ENCODE measurements around the gene PODXL2. TPM values are rescaled to one million over a fixed set of nuclear protein-coding genes. Genes with fewer than 3 reads are reported as not detected.

The PODXL2 gene
- total and polyA plus RNA-seq, 2 experiments from 2014 or later, result 18.4 to 57.6 TPM

DNA sequence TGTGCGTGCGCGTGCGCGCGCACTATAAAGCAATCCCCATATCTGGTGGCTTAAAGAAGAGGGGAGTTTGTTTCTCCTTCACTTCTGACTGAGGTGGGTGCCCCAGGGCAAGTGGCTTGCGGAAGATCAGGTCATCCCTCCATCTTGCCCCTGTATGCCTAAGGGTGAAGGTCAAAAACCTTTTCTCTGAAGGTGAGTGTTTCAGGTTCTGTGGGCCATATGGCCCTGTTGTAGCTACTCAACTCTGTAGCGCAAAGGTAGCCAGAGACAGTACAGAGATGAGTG, 49.3 kb downstream of the PODXL2 start:
- Mint-ChIP-seq H3K36me3 (ENCODE audit: low read depth) (no peaks in the 10 kb centered on the region; the same call in 2 of the 3 replicates), H3K4me3 (no peak overlapping the region), H3K4me1 (peaks cover 22% of the 10 kb centered on the region), H3K27ac (no peak overlapping the region), H3K27me3 (ENCODE audit: insufficient read depth, low read depth, poor library complexity) (peaks cover 15% of the 10 kb centered on the region), H3K9me3 (peaks cover 5% of the 10 kb centered on the region; the same call in 2 of the 3 replicates)
- H3K27ac ChIP-seq (ENCODE audit: low read depth), result no peak overlapping the region
- H3K4me3 ChIP-seq, result no peak overlapping the region
- H3K4me1 ChIP-seq (ENCODE audit: insufficient read depth), result peaks cover 8% of the 10 kb centered on the region; the same call in 1 of the 2 replicates
- no peak for DNase-seq (ENCODE audit: low spot score)
- H3K79me2 ChIP-seq (replicated peaks; ENCODE audit: insufficient read depth), result no peaks in the 10 kb centered on the region
- H3K27me3 ChIP-seq (ENCODE audit: insufficient read depth), result no peaks in the 10 kb centered on the region
- H4K20me1 ChIP-seq (replicated peaks; ENCODE audit: insufficient read depth), result no peaks in the 10 kb centered on the region
- TF ChIP-seq EZH2 (IDR thresholded peaks at IDR 0.05; ENCODE audit: low read depth, unreplicated experiment), result no peak
- TF ChIP-seq, protein P1, sequence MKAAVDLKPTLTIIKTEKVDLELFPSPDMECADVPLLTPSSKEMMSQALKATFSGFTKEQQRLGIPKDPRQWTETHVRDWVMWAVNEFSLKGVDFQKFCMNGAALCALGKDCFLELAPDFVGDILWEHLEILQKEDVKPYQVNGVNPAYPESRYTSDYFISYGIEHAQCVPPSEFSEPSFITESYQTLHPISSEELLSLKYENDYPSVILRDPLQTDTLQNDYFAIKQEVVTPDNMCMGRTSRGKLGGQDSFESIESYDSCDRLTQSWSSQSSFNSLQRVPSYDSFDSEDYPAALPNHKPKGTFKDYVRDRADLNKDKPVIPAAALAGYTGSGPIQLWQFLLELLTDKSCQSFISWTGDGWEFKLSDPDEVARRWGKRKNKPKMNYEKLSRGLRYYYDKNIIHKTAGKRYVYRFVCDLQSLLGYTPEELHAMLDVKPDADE (IDR thresholded peaks at IDR 0.05), result no peak
- H3F3A ChIP-seq (replicated peaks; ENCODE audit: low read depth), result no peaks in the 10 kb centered on the region
- H3K9me2 ChIP-seq (ENCODE audit: insufficient read depth), result no peaks in the 10 kb centered on the region
- H3K36me3 ChIP-seq (ENCODE audit: insufficient read depth), result no peaks in the 10 kb centered on the region
- ATAC-seq, result no peak
- H2AFZ ChIP-seq, result no peak overlapping the region
- H3K4me2 ChIP-seq, result no peak overlapping the region

DNA sequence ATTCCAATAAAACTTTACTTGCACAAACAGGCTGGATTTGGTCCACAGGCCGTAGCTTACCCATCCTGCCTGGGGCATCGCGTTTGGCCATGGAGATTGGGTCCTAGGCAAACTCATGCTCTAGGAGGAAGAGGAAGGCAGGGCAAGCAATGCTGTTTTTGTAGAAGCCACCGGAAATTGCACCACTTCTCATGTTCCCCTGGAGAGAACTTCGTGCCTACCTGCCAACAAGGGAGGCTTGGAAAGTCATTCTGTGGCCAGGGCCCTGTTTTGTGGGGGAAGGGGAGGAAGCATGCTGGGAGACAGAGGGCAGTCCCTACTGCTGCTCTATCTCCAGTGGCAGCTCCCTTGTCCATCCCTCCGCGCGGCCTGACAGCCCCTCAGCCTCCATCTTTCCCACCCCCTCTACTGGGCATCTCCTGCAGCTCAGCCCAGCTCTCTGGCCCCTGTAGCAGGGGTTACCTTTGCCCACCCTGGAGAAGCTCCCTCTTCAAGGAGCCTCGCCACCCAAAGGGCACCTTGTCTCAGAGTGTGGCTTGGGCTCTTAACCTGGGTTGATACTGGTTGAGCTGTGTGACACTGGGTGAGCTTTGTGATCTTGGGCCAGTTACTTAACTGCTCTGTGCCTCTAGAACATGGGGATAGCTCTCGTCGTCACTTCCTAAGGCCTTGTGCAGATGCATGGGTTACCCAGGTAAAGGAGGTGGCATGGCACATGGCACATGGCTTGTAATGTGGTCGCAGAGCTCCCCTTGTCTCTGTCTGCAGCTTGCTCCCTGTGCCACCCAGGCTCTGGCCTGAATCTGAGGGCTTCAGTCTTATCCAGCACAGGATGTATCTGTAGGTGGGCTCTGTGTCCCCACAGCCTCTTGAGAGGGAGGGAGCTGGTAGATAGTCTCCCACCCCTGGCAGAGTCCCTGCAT, 49.9 kb downstream of the PODXL2 start:
- H3K27ac ChIP-seq (ENCODE audit: low read depth), result no peak overlapping the region
- Mint-ChIP-seq H3K27me3 (ENCODE audit: insufficient read depth, low read depth, poor library complexity) (peaks cover 13% of the 10 kb centered on the region), H3K4me3 (no peak overlapping the region), H3K4me1 (peaks cover 18% of the 10 kb centered on the region), H3K36me3 (ENCODE audit: low read depth) (no peaks in the 10 kb centered on the region; the same call in 2 of the 3 replicates), H3K9me3 (peaks cover 5% of the 10 kb centered on the region; the same call in 2 of the 3 replicates), H3K27ac (no peak overlapping the region)
- H3F3A ChIP-seq (replicated peaks; ENCODE audit: low read depth), result no peaks in the 10 kb centered on the region
- no peak for ATAC-seq
- no peak for DNase-seq (ENCODE audit: low spot score)
- H3K27me3 ChIP-seq (ENCODE audit: insufficient read depth), result no peaks in the 10 kb centered on the region
- no peaks in the 10 kb centered on the region for H3K9me2 ChIP-seq (ENCODE audit: insufficient read depth)
- no peak overlapping the region for H2AFZ ChIP-seq
- H3K36me3 ChIP-seq (ENCODE audit: insufficient read depth), result no peaks in the 10 kb centered on the region
- peaks cover 6% of the 10 kb centered on the region; the same call in 1 of the 2 replicates for H3K4me1 ChIP-seq (ENCODE audit: insufficient read depth)
- no peak overlapping the region for H3K4me3 ChIP-seq
- no peak overlapping the region for H3K4me2 ChIP-seq
- no peaks in the 10 kb centered on the region for H4K20me1 ChIP-seq (replicated peaks; ENCODE audit: insufficient read depth)
- H3K79me2 ChIP-seq (replicated peaks; ENCODE audit: insufficient read depth), result no peaks in the 10 kb centered on the region
- TF ChIP-seq STAT1 (IDR thresholded peaks at IDR 0.05; ENCODE audit: unreplicated experiment), result no peak
- TF ChIP-seq JUNB (IDR thresholded peaks at IDR 0.05; ENCODE audit: unreplicated experiment), result no peak
- TF ChIP-seq, protein P1 (IDR thresholded peaks at IDR 0.05), result no peak
- no peak for TF ChIP-seq EZH2 (IDR thresholded peaks at IDR 0.05; ENCODE audit: low read depth, unreplicated experiment)
- TF ChIP-seq, protein P2, sequence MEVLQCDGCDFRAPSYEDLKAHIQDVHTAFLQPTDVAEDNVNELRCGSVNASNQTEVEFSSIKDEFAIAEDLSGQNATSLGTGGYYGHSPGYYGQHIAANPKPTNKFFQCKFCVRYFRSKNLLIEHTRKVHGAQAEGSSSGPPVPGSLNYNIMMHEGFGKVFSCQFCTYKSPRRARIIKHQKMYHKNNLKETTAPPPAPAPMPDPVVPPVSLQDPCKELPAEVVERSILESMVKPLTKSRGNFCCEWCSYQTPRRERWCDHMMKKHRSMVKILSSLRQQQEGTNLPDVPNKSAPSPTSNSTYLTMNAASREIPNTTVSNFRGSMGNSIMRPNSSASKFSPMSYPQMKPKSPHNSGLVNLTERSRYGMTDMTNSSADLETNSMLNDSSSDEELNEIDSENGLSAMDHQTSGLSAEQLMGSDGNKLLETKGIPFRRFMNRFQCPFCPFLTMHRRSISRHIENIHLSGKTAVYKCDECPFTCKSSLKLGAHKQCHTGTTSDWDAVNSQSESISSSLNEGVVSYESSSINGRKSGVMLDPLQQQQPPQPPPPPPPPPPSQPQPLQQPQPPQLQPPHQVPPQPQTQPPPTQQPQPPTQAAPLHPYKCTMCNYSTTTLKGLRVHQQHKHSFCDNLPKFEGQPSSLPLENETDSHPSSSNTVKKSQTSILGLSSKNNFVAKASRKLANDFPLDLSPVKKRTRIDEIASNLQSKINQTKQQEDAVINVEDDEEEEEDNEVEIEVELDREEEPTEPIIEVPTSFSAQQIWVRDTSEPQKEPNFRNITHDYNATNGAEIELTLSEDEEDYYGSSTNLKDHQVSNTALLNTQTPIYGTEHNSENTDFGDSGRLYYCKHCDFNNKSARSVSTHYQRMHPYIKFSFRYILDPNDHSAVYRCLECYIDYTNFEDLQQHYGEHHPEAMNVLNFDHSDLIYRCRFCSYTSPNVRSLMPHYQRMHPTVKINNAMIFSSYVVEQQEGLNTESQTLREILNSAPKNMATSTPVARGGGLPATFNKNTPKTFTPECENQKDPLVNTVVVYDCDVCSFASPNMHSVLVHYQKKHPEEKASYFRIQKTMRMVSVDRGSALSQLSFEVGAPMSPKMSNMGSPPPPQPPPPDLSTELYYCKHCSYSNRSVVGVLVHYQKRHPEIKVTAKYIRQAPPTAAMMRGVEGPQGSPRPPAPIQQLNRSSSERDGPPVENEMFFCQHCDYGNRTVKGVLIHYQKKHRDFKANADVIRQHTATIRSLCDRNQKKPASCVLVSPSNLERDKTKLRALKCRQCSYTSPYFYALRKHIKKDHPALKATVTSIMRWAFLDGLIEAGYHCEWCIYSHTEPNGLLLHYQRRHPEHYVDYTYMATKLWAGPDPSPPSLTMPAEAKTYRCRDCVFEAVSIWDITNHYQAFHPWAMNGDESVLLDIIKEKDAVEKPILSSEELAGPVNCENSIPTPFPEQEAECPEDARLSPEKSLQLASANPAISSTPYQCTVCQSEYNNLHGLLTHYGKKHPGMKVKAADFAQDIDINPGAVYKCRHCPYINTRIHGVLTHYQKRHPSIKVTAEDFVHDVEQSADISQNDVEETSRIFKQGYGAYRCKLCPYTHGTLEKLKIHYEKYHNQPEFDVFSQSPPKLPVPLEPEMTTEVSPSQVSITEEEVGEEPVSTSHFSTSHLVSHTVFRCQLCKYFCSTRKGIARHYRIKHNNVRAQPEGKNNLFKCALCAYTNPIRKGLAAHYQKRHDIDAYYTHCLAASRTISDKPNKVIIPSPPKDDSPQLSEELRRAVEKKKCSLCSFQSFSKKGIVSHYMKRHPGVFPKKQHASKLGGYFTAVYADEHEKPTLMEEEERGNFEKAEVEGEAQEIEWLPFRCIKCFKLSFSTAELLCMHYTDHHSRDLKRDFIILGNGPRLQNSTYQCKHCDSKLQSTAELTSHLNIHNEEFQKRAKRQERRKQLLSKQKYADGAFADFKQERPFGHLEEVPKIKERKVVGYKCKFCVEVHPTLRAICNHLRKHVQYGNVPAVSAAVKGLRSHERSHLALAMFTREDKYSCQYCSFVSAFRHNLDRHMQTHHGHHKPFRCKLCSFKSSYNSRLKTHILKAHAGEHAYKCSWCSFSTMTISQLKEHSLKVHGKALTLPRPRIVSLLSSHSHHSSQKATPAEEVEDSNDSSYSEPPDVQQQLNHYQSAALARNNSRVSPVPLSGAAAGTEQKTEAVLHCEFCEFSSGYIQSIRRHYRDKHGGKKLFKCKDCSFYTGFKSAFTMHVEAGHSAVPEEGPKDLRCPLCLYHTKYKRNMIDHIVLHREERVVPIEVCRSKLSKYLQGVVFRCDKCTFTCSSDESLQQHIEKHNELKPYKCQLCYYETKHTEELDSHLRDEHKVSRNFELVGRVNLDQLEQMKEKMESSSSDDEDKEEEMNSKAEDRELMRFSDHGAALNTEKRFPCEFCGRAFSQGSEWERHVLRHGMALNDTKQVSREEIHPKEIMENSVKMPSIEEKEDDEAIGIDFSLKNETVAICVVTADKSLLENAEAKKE (CRISPR knock-in tag; IDR thresholded peaks at IDR 0.05), result no peak
- TF ChIP-seq, protein P3, sequence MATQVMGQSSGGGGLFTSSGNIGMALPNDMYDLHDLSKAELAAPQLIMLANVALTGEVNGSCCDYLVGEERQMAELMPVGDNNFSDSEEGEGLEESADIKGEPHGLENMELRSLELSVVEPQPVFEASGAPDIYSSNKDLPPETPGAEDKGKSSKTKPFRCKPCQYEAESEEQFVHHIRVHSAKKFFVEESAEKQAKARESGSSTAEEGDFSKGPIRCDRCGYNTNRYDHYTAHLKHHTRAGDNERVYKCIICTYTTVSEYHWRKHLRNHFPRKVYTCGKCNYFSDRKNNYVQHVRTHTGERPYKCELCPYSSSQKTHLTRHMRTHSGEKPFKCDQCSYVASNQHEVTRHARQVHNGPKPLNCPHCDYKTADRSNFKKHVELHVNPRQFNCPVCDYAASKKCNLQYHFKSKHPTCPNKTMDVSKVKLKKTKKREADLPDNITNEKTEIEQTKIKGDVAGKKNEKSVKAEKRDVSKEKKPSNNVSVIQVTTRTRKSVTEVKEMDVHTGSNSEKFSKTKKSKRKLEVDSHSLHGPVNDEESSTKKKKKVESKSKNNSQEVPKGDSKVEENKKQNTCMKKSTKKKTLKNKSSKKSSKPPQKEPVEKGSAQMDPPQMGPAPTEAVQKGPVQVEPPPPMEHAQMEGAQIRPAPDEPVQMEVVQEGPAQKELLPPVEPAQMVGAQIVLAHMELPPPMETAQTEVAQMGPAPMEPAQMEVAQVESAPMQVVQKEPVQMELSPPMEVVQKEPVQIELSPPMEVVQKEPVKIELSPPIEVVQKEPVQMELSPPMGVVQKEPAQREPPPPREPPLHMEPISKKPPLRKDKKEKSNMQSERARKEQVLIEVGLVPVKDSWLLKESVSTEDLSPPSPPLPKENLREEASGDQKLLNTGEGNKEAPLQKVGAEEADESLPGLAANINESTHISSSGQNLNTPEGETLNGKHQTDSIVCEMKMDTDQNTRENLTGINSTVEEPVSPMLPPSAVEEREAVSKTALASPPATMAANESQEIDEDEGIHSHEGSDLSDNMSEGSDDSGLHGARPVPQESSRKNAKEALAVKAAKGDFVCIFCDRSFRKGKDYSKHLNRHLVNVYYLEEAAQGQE (IDR thresholded peaks at IDR 0.05; ENCODE audit: unreplicated experiment), result no peak
- no peak for TF ChIP-seq NANOG (IDR thresholded peaks at IDR 0.05; ENCODE audit: borderline replicate concordance)
